ENCODE measurements around the gene LSM2. TPM values are rescaled to one million over a fixed set of nuclear protein-coding genes. Genes with fewer than 3 reads are reported as not detected.
A peak's percentile ranks its signal among the peaks of the same experiment; 100 is the strongest.
"Not testable (repeated sequence)": the region's sequence is repeated elsewhere in the genome, so short reads cannot be mapped to it uniquely, and the experiment has no call there.

The LSM2 gene
- total and polyA plus RNA-seq, 12 donors, result 17.5 to 52.0 (median 23.0) TPM

DNA sequence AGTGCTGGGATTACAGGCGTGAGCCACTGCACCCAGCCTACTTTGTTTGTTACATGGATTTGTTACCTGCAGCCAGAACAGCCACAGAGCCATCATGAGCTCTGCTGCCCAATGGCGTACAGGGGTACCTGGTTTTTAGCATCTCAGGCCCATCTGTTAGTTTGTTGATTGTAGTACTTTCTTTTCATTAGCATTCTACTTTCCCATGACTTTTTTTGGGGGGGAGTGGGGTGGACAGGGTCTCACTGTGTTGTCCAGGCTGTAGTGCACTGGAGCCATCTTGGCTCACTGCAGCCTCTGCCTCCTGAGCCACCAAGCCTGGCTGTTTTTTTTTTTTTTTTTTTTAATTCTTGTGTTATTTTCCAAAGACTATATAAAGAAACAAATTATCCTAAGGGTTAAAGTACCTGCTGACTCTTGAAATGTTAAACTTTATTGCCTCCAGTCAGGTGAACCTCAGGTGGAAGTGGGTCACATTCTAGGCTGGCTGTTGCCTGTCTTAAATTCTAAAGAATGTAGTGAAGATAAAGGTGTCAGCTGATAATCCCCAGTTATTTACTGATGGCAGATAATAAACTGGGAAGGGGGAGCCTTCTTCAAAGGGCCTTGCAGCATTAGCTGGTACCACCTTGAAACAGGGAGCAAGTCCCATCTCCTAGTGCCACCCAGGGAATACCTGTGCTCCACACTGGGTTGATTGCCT is 40.7 kb upstream of the LSM2 start:
- H3K36me3 ChIP-seq, result peaks cover 0 to 6% (median 0%) of the 10 kb centered on the region in 9 donors
- intact Hi-C loops (cut with DNase I), result no loop called here
- DNase-seq, result no peak
- TF ChIP-seq, protein P1, sequence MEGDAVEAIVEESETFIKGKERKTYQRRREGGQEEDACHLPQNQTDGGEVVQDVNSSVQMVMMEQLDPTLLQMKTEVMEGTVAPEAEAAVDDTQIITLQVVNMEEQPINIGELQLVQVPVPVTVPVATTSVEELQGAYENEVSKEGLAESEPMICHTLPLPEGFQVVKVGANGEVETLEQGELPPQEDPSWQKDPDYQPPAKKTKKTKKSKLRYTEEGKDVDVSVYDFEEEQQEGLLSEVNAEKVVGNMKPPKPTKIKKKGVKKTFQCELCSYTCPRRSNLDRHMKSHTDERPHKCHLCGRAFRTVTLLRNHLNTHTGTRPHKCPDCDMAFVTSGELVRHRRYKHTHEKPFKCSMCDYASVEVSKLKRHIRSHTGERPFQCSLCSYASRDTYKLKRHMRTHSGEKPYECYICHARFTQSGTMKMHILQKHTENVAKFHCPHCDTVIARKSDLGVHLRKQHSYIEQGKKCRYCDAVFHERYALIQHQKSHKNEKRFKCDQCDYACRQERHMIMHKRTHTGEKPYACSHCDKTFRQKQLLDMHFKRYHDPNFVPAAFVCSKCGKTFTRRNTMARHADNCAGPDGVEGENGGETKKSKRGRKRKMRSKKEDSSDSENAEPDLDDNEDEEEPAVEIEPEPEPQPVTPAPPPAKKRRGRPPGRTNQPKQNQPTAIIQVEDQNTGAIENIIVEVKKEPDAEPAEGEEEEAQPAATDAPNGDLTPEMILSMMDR (IDR thresholded peaks at IDR 0.05), result no peak
- H3K9me3 ChIP-seq, result no peaks in the 10 kb centered on the region
- H3K4me3 ChIP-seq, result no peak overlapping the region
- H3K27ac ChIP-seq, result no peak overlapping the region
- H3K27me3 ChIP-seq, result no peaks in the 10 kb centered on the region
- no peak for ATAC-seq
- no peaks in the 10 kb centered on the region for H3K4me1 ChIP-seq
- WGBS, 2 donors, result 89 to 93% methylated on average over 2 of the region's 2 CpGs

DNA sequence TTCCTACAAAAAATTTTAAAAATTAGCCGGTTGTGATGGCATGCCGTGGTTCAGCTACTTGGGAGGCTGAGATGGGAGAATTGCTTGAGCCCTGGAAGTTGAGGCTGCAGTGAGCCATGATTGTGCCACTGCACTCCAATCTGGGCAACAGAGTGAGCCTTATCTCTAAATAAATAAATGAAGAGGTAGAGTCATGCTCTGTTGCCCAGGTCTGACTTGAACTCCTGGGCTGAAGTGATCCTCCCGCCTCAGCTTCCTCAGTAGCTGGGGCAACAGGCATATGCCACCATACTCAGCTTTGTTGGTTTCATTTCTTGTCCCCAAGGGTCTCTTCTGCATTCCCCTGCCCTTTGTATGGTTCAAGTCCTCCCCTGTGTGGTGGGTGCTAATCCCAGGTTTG is 37.7 kb upstream of the LSM2 start:
- DNase-seq (no peak), ATAC-seq (no peak)
- no peaks in the 10 kb centered on the region for H3K27me3 ChIP-seq
- no peaks in the 10 kb centered on the region for H3K9me3 ChIP-seq
- no peak overlapping the region for H3K27ac ChIP-seq
- H3K4me3 ChIP-seq, result no peak overlapping the region
- WGBS, 2 donors, result 93 to 97% methylated on average over 3 of the region's 3 CpGs
- intact Hi-C loops (cut with DNase I), result no loop called here
- H3K36me3 ChIP-seq, result peaks cover 0 to 33% (median 17%) of the 10 kb centered on the region in 9 donors
- no peaks in the 10 kb centered on the region for H3K4me1 ChIP-seq
- TF ChIP-seq, protein P1 (IDR thresholded peaks at IDR 0.05), result no peak

DNA sequence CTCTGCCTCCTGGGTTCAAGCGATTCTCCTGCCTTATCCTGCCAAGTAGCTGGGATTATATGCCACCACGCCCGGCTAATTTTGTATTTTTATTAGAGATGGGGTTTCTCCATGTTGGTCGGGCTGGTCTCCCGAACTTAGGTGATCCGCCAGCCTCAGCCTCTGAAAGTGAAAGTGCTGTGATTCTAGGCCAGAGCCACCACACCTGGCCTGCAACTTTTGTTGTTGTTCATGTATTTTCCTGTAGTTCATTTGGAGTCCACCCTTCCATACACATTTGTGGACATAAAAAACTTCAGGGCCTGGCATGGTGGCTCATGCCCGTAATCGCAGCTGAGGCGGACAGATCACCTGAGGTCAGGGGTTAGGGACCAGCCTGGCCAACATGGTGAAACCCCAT is 35.3 kb upstream of the LSM2 start:
- TF ChIP-seq, protein P1 (IDR thresholded peaks at IDR 0.05), result no peak
- no peak overlapping the region for H3K4me3 ChIP-seq
- ATAC-seq (no peak), DNase-seq (no peak)
- WGBS, 2 donors, result 95% methylated on average over 9 of the region's 9 CpGs
- peaks cover 0 to 57% (median 40%) of the 10 kb centered on the region in 9 donors for H3K36me3 ChIP-seq
- intact Hi-C loops (cut with DNase I), result no loop called here
- no peak overlapping the region for H3K27ac ChIP-seq
- no peaks in the 10 kb centered on the region for H3K9me3 ChIP-seq
- peaks cover 9 to 21% (median 19%) of the 10 kb centered on the region in 9 donors for H3K4me1 ChIP-seq
- H3K27me3 ChIP-seq, result no peaks in the 10 kb centered on the region

DNA sequence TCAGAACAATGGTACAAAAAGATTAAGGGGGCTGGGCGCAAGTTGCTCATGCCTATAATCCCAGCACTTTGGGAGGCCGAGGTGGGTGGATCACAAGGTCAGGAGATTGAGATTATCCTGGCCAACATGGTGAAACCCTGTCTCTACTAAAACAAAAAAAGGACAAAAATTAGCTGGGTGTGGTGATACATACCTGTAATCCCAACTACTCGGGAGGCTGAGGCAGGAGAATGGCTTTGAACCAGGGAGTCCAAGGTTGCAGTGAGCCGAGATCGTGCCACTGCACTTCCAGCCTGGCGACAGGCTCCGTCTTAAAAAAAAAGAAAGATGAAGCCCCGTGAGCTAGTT is 33.0 kb upstream of the LSM2 start:
- not testable (repeated sequence) for H3K27me3 ChIP-seq, H3K9me3 ChIP-seq, H3K27ac ChIP-seq, DNase-seq, ATAC-seq, H3K4me3 ChIP-seq
- WGBS, 2 donors, result 85 to 88% methylated on average over 8 of the region's 8 CpGs
- peaks cover 0 to 69% (median 45%) of the 10 kb centered on the region in 9 donors for H3K36me3 ChIP-seq
- intact Hi-C loops (cut with DNase I), result loop anchor here in 7 of 10 donors (5.0 to 10.0 kb wide), 6 partner anchors 62 to 295 kb away; partner anchors contain the start of genes VWA7 (in 3 of the 7), ATP6V1G2 (in 2 of the 7), DDX39B (in 2 of the 7) and NFKBIL1 (in 2 of the 7)
- H3K4me1 ChIP-seq, result peaks cover 23 to 39% (median 37%) of the 10 kb centered on the region in 9 donors

DNA sequence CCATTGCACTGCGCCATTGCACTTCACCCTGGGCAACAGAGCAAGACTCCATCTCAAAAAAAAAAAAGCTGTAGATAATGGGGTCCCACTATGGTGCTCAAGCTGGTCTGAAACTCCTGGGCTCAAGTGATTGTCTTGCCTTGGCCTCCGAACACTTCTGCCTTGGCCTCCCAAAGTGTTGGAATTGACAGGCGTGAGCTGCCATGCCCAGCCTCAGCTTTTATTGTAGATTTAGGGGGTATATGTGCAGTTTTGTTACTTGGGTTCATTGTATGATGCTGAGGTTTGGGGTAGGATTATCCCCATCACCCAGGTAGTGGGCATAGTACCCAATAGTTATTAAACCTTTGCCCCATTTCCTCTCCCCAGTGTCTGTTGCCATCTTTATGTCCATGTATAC is 32.2 kb upstream of the LSM2 start:
- WGBS, 2 donors, result 97 to 99% methylated on average over 3 of the region's 3 CpGs
- Histone ChIP-seq H3K27ac (no peak overlapping the region), H3K27me3 (no peaks in the 10 kb centered on the region), H3K4me1 (peaks cover 23 to 42% (median 39%) of the 10 kb centered on the region in 9 donors), H3K36me3 (peaks cover 0 to 69% (median 45%) of the 10 kb centered on the region in 9 donors), H3K4me3 (peak overlapping the region in 1 of 10 donors; percentile 90), H3K9me3 (no peaks in the 10 kb centered on the region)
- ATAC-seq (no peak), DNase-seq (no peak)
- TF ChIP-seq, protein P1 (IDR thresholded peaks at IDR 0.05), result no peak
- intact Hi-C loops (cut with DNase I), result loop anchor here in 7 of 10 donors (5.0 to 10.0 kb wide), 6 partner anchors 62 to 294 kb away; partner anchors contain the start of genes VWA7 (in 3 of the 7), ATP6V1G2 (in 2 of the 7), DDX39B (in 2 of the 7) and NFKBIL1 (in 2 of the 7)

DNA sequence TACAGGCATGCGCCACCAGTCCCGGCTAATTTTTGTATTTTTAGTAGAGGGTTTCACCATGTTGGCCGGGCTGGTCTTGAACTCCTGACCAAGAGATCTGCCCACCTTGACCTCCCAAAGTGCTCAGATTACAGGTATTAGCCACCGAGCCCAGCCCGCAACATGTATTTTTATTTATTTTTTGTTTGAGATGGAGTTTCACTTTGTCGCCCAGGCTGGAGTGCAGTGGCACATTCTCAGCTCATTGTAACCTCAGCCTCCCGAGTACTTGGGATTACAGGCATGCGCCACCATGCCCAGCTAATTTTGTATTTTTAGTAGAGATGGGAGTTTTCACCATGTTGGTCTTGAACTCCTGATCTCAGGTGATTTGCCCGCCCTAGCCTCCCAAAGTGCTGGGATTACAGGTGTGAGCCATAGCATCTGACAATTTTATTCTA is 31.4 kb upstream of the LSM2 start:
- Histone ChIP-seq H3K27ac (peak overlapping the region in 1 of 10 donors; percentile 96), H3K4me3 (peak overlapping the region in 3 of 10 donors; percentile 1 to 90 (median 90)), H3K36me3 (peaks cover 0 to 69% (median 45%) of the 10 kb centered on the region in 9 donors), H3K4me1 (peaks cover 23 to 51% (median 43%) of the 10 kb centered on the region in 9 donors)
- not testable (repeated sequence) for ATAC-seq, DNase-seq, H3K9me3 ChIP-seq, H3K27me3 ChIP-seq
- intact Hi-C loops (cut with DNase I), result loop anchor here in 7 of 10 donors (5.0 to 10.0 kb wide), 6 partner anchors 61 to 293 kb away; partner anchors contain the start of genes VWA7 (in 3 of the 7), ATP6V1G2 (in 2 of the 7), DDX39B (in 2 of the 7) and NFKBIL1 (in 2 of the 7)
- 90 to 95% methylated on average over 9 of the region's 9 CpGs for WGBS, 2 donors

Measured in heart right ventricle (tissue), 16 donors.